Cardiac muscle cell (in vitro differentiated cells and primary cell): ENCODE data around the gene WFDC2. TPM values are rescaled to one million over a fixed set of nuclear protein-coding genes. Genes with fewer than 3 reads are reported as not detected.

Experiments used
- DNase-seq, 2 donors: peaks; one replicate each; pipeline versions ENCODE4 v3.0.0 to v3.0.0-alpha.2; 2010 to 2017; ENCODE audit warnings: low read depth in 1 of 2, low spot score in 1 of 2
- H3K27ac ChIP-seq: fragments of 200-600 bp; sonication (generic); 2 replicates; pipeline ENCODE4 v1.5.1; 2016
- H3K27me3 ChIP-seq: fragments of 200-600 bp; sonication (generic); 2 replicates; pipeline ENCODE4 v1.6.0; 2016; ENCODE audit warnings: control low read depth
- H3K36me3 ChIP-seq: fragments of 200-600 bp; sonication (generic); 2 replicates; pipeline ENCODE4 v1.5.1; 2016; ENCODE audit warnings: control low read depth
- H3K4me1 ChIP-seq: fragments of 200-600 bp; sonication (generic); 2 replicates; pipeline ENCODE4 v1.8.1; 2017; ENCODE audit warnings: low read depth, mild to moderate bottlenecking, mixed run types
- H3K4me3 ChIP-seq: fragments of 200-600 bp; sonication (generic); 2 replicates; pipeline ENCODE4 v1.5.1; 2016; ENCODE audit warnings: mild to moderate bottlenecking
- H3K9me3 ChIP-seq: fragments of 200-600 bp; sonication (generic); 2 replicates; pipeline ENCODE4 v1.5.1; 2017; ENCODE audit warnings: low read depth, mild to moderate bottlenecking, control low read depth
- polyA plus RNA-seq: library from polyadenylated mRNA; unstranded; fragments of >200 nt; fragmentation: Nextera tagmentation; extraction: Ambion mirVana; gene quantifications from 2 replicates; pipeline ENCODE4 v1.2.1, GENCODE V29; 2016
- total RNA-seq: library from RNA; depleted of rRNA; stranded (reverse); fragments of >200 nt; gene quantifications from 2 replicates; pipeline ENCODE4 v1.2.3, GENCODE V29; 2016
- TF ChIP-seq, protein P1 (sequence below): IDR thresholded peaks from 2 replicates; pipeline ENCODE4 v1.5.1; 2012; ENCODE audit warnings: low read depth, mild to moderate bottlenecking, low read length

WFDC2 gene
- total and polyA plus RNA-seq, 2 experiments from 2014 or later: 0.95 to 7.5 TPM

DNA sequence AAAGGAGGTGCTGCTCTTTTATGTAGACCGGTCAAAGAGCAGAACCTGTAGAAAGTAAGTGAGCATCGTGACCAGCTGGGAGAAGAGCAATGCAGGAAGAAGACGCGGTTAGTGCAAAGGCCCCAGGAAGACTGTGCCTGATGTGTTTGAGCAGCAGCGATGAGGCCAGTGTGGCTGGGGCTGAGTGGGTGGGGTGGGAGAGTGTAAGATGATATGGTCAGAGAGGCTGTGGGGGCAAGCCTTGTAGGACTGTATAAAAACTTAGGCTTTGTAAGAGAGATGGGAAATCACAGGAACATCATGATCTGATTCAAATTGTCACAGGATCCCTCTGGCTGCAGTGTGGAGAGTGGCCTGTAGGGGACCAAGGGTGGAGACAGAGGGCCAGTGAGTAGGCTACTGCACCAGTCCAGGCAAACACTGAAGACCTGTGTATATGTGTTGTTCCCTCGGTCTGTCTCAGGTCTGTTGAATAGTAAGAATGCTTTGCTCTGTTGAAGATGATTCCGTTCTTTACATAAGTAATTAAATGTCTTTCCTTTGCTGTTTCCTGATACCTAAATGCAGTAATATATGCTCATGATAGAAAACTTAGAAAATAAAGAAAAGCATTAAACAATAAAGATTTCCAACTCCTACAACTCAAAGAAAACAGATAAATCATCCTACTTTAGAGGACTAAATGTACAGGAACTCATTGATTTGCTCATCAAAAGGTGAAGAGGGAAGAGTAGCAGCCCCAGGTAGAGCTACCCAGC lies 23.6 kb upstream of the WFDC2 start:
- no peaks in the 10 kb centered on the region for H3K27me3 ChIP-seq
- no peak overlapping the region for H3K27ac ChIP-seq
- H3K36me3 ChIP-seq: no peaks in the 10 kb centered on the region
- H3K4me3 ChIP-seq: no peak overlapping the region
- H3K9me3 ChIP-seq: no peaks in the 10 kb centered on the region
- DNase-seq: peak in 1 of 2 donors; percentile 28
- H3K4me1 ChIP-seq: no peaks in the 10 kb centered on the region
- TF ChIP-seq, protein P1, sequence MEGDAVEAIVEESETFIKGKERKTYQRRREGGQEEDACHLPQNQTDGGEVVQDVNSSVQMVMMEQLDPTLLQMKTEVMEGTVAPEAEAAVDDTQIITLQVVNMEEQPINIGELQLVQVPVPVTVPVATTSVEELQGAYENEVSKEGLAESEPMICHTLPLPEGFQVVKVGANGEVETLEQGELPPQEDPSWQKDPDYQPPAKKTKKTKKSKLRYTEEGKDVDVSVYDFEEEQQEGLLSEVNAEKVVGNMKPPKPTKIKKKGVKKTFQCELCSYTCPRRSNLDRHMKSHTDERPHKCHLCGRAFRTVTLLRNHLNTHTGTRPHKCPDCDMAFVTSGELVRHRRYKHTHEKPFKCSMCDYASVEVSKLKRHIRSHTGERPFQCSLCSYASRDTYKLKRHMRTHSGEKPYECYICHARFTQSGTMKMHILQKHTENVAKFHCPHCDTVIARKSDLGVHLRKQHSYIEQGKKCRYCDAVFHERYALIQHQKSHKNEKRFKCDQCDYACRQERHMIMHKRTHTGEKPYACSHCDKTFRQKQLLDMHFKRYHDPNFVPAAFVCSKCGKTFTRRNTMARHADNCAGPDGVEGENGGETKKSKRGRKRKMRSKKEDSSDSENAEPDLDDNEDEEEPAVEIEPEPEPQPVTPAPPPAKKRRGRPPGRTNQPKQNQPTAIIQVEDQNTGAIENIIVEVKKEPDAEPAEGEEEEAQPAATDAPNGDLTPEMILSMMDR: peak; percentile 44

DNA sequence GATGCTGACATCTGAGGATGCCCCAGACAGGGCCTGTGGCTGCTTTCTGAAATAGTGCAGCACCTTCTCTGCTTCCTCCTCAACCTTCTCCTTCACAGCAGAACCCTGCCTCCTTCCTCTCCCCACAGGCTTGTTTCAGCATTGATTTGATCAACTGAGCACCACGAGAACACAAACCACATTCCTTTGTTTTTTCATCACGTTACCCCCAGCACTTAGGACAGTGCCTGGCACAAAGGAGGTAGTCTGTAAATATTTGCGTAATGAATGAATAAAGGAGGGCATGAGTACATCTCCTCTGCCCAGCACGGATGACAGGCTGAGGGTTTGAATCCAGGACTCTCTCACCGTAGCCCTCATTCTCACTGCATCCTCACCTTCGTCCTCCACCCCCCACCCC lies 21.3 kb upstream of the WFDC2 start:
- H3K27ac ChIP-seq: no peak overlapping the region
- TF ChIP-seq, protein P1: no peak

DNA sequence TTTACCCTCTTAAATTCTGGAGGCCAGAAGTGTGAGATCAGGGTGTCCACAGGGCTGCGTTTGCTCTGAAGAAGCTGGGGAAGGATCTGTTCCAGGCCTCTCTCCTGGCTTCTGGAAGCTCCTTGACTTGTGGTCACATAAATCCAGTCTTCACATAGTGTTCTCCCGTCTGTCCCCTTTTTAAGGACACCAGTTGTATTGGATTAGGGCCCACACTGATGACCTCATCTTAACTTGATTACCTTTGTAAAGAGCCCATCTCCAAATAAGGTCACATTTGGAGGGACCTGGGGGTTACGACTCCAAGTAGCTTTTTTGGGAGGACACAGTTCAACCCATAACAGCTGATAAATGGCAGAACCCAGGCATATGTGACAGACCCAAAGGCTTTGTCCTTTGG lies 20.0 kb upstream of the WFDC2 start:
- no peaks in the 10 kb centered on the region for H3K27me3 ChIP-seq
- no peak overlapping the region for H3K4me3 ChIP-seq
- TF ChIP-seq, protein P1: no peak
- H3K36me3 ChIP-seq: no peaks in the 10 kb centered on the region
- DNase-seq: peak in 1 of 2 donors; percentile 7
- H3K9me3 ChIP-seq: no peaks in the 10 kb centered on the region
- no peak overlapping the region for H3K27ac ChIP-seq
- H3K4me1 ChIP-seq: no peaks in the 10 kb centered on the region

More for the DNA sequence above, 21.3 kb upstream of the WFDC2 start:
- Histone ChIP-seq H3K36me3 (no peaks in the 10 kb centered on the region), H3K4me3 (no peak overlapping the region), H3K9me3 (no peaks in the 10 kb centered on the region), H3K27me3 (no peaks in the 10 kb centered on the region), H3K4me1 (no peaks in the 10 kb centered on the region)
- no peak for DNase-seq

DNA sequence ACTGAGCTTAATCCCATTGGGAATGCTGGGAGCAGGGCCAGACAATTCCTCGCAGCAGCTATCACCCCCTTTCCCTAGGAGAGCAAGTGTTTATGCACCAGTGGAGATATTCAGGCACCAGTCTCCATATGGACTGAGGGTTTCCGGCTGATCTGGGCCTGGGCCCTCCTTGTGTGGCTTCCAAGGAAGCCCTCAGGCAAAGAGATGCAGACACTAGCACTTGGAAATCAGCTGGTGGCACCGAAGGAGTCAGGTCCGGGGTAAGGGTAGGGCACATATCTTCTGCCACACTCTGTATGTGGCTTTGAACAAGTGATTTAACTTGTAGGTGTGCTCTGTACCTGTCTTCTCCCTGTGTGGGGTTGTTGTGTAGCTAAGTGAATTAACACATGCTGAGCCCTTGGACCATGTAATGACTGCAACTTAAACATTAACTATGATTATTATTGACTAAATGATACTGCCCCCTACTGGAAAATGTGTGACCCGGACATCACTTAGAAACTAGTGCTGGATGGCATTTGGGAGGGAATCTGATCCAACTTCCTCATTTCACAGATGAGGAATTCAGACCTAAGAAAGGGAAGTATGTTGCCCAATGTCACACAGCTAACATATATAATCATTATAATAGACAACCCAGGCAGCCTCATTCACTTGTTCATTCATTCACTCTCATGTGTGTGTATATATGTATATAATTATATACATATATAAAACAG lies 19.3 kb upstream of the WFDC2 start:
- H3K4me3 ChIP-seq: no peak overlapping the region
- TF ChIP-seq, protein P1: peak; percentile 59
- DNase-seq: peak; percentile 54 to 72
- no peak overlapping the region for H3K27ac ChIP-seq
- no peaks in the 10 kb centered on the region for H3K9me3 ChIP-seq
- no peaks in the 10 kb centered on the region for H3K4me1 ChIP-seq
- no peaks in the 10 kb centered on the region for H3K36me3 ChIP-seq
- no peaks in the 10 kb centered on the region for H3K27me3 ChIP-seq

DNA sequence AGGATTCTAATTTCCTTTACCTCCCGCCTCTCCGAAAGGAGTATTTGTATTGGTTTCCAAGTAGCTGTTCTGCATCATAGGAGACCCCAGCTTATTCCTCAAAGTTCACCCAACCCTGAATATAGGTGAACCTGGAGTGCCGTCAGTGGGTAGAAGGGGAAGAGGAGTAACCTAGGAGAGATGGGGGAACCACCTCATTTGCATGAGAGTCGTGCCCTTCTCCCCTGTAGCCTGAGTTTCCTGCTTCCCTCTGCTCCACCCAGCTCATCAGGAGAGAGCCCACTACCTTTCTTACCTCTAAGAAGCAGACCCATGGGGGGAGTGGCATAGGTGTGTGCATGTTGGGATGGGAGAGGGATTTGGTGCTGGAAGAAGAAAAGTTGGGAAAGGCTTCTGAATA lies 17.3 kb upstream of the WFDC2 start:
- H3K9me3 ChIP-seq: no peaks in the 10 kb centered on the region
- no peaks in the 10 kb centered on the region for H3K27me3 ChIP-seq
- no peak overlapping the region for H3K27ac ChIP-seq
- no peak overlapping the region for H3K4me3 ChIP-seq
- TF ChIP-seq, protein P1: no peak
- no peaks in the 10 kb centered on the region for H3K4me1 ChIP-seq
- no peak for DNase-seq
- H3K36me3 ChIP-seq: no peaks in the 10 kb centered on the region
